Endodermal cell (in vitro differentiated cells): ENCODE measurements around the gene C5orf15. TPM values are rescaled to one million over a fixed set of nuclear protein-coding genes. Genes with fewer than 3 reads are reported as not detected.

ENCODE experiments used
- DNase-seq: peaks from one replicate; pipeline ENCODE4 v3.0.0-alpha.2; 2017
- H3K27ac ChIP-seq: 2 replicates; pipeline ENCODE4 v1.5.1; 2013; ENCODE audit warnings: mild to moderate bottlenecking, low read depth, low read length, moderate library complexity
- H3K27me3 ChIP-seq: 2 replicates; pipeline ENCODE4 v1.6.1; 2013; ENCODE audit warnings: mild to moderate bottlenecking, low read length, moderate library complexity; ENCODE audit not compliant: insufficient read depth, control insufficient read depth, poor library complexity, severe bottlenecking
- H3K36me3 ChIP-seq: 2 replicates; pipeline ENCODE4 v1.7.0; 2013; ENCODE audit warnings: mild to moderate bottlenecking, low read length, moderate library complexity; ENCODE audit not compliant: control insufficient read depth, insufficient read depth
- H3K4me1 ChIP-seq: one replicate; pipeline ENCODE4 v1.7.0; 2013; ENCODE audit warnings: low read length; ENCODE audit not compliant: control insufficient read depth, insufficient read depth
- H3K4me3 ChIP-seq: 2 replicates; pipeline ENCODE4 v1.5.1; 2013; ENCODE audit warnings: mild to moderate bottlenecking, low read length, moderate library complexity
- H3K9ac ChIP-seq: 2 replicates; pipeline ENCODE4 v1.6.1; 2013; ENCODE audit warnings: mild to moderate bottlenecking, low read length, moderate library complexity; ENCODE audit not compliant: poor library complexity, severe bottlenecking; ENCODE audit errors: extremely low read depth
- H3K9me3 ChIP-seq: 2 replicates; pipeline ENCODE4 v1.6.1; 2013; ENCODE audit warnings: mild to moderate bottlenecking, low read length, moderate library complexity; ENCODE audit not compliant: control insufficient read depth
- H3K27ac Mint-ChIP-seq: 2 replicates; pipeline ENCODE4 v1.8.0; 2020; ENCODE audit warnings: mixed read lengths
- H3K27me3 Mint-ChIP-seq: 2 replicates; pipeline ENCODE4 v1.8.0; 2021; ENCODE audit warnings: mild to moderate bottlenecking, mixed read lengths; ENCODE audit not compliant: insufficient read depth
- H3K36me3 Mint-ChIP-seq: 2 replicates; pipeline ENCODE4 v1.8.0; 2020; ENCODE audit warnings: low read depth, mixed read lengths
- H3K4me1 Mint-ChIP-seq: 2 replicates; pipeline ENCODE4 v1.8.0; 2020; ENCODE audit warnings: mixed read lengths
- H3K4me3 Mint-ChIP-seq: 2 replicates; pipeline ENCODE4 v1.8.0; 2020; ENCODE audit warnings: mild to moderate bottlenecking, moderate library complexity, mixed read lengths
- H3K9me3 Mint-ChIP-seq: 2 replicates; pipeline ENCODE4 v1.8.0; 2020; ENCODE audit warnings: mild to moderate bottlenecking, mixed read lengths
- CTCF ChIP-seq: fragments of 200-600 bp; sonication (generic); conservative IDR thresholded peaks from 2 replicates; pipeline ENCODE4 v1.5.0; 2021; ENCODE audit warnings: antibody characterized with exemption, mild to moderate bottlenecking
- WGBS, 2 experiments: methylation state at CpG; one replicate each; pipeline versions ENCODE4 v1.1.5 to v1.1.7; 2013; ENCODE audit warnings: missing lambda C conversion rate in 2 of 2, mixed read lengths in 1 of 2; ENCODE audit not compliant: insufficient coverage in 1 of 2, insufficient read length in 1 of 2; 5-methylcytosine and 5-hydroxymethylcytosine counted together
- total RNA-seq, 2 donors: library from RNA; stranded (reverse); fragmentation: NEBNext Ultra II Directional in 1 of 2; extraction: Animal tissue kit (Norgen Biotek cat#: 25700) in 1 of 2; gene quantifications; 2 replicates in 1 of 2; 3 replicates in 1 of 2; pipeline ENCODE4 v1.2.1, GENCODE V29; 2021

C5orf15 gene
- total RNA-seq, 2 donors from 2014 or later: 37.6 to 37.7 TPM

GRCh38 chr5:133943475-133943817, 25.0 kb downstream of the C5orf15 start:
- Mint-ChIP-seq H3K4me3 (no peak overlapping the region), H3K36me3 (no peaks in the 10 kb centered on the region), H3K27ac (no peak overlapping the region), H3K9me3 (peaks cover 2% of the 10 kb centered on the region), H3K4me1 (peaks cover 9% of the 10 kb centered on the region), H3K27me3 (peaks cover 1% of the 10 kb centered on the region)
- no peaks in the 10 kb centered on the region for H3K27me3 ChIP-seq
- no peak overlapping the region for H3K9ac ChIP-seq
- H3K9me3 ChIP-seq: no peaks in the 10 kb centered on the region
- TF ChIP-seq CTCF: no peak
- no peak overlapping the region for H3K27ac ChIP-seq
- H3K4me3 ChIP-seq: no peak overlapping the region
- no peaks in the 10 kb centered on the region for H3K36me3 ChIP-seq
- peak; percentile 25 for DNase-seq
- 92 to 94% methylated on average over 6 to 7 of the region's 7 CpGs for WGBS, 2 experiments
- H3K4me1 ChIP-seq: peaks cover 1% of the 10 kb centered on the region

GRCh38 chr5:133942614-133943474, 25.6 kb downstream of the C5orf15 start:
- peak; percentile 17 for DNase-seq
- Histone ChIP-seq H3K9ac (no peak overlapping the region), H3K4me3 (no peak overlapping the region), H3K36me3 (no peaks in the 10 kb centered on the region), H3K27ac (no peak overlapping the region), H3K4me1 (peaks cover 4% of the 10 kb centered on the region), H3K9me3 (no peaks in the 10 kb centered on the region), H3K27me3 (no peaks in the 10 kb centered on the region)
- 90 to 91% methylated on average over 4 to 11 of the region's 11 CpGs for WGBS, 2 experiments
- Mint-ChIP-seq H3K4me3 (no peak overlapping the region), H3K9me3 (peaks cover 2% of the 10 kb centered on the region), H3K27me3 (no peaks in the 10 kb centered on the region), H3K27ac (no peak overlapping the region), H3K36me3 (no peaks in the 10 kb centered on the region), H3K4me1 (peaks cover 15% of the 10 kb centered on the region)
- no peak for TF ChIP-seq CTCF

GRCh38 chr5:133941456-133942196, 26.8 kb downstream of the C5orf15 start:
- H3K4me3 ChIP-seq: no peak overlapping the region
- H3K4me1 ChIP-seq: peaks cover 4% of the 10 kb centered on the region
- Mint-ChIP-seq H3K27ac (no peak overlapping the region), H3K4me1 (peaks cover 15% of the 10 kb centered on the region), H3K36me3 (no peaks in the 10 kb centered on the region), H3K9me3 (peaks cover 4% of the 10 kb centered on the region), H3K27me3 (no peaks in the 10 kb centered on the region), H3K4me3 (no peak overlapping the region)
- H3K9ac ChIP-seq: no peak overlapping the region
- no peaks in the 10 kb centered on the region for H3K27me3 ChIP-seq
- DNase-seq: no peak
- 78 to 99% methylated on average over 3 to 7 of the region's 8 CpGs for WGBS, 2 experiments
- no peaks in the 10 kb centered on the region for H3K9me3 ChIP-seq
- no peak for TF ChIP-seq CTCF
- H3K27ac ChIP-seq: no peak overlapping the region
- no peaks in the 10 kb centered on the region for H3K36me3 ChIP-seq
